ENCODE measurements around the gene PUM2.
"Not testable (repeated sequence)": the region's sequence is repeated elsewhere in the genome, so short reads cannot be mapped to it uniquely, and the experiment has no call there.

The PUM2 gene

DNA sequence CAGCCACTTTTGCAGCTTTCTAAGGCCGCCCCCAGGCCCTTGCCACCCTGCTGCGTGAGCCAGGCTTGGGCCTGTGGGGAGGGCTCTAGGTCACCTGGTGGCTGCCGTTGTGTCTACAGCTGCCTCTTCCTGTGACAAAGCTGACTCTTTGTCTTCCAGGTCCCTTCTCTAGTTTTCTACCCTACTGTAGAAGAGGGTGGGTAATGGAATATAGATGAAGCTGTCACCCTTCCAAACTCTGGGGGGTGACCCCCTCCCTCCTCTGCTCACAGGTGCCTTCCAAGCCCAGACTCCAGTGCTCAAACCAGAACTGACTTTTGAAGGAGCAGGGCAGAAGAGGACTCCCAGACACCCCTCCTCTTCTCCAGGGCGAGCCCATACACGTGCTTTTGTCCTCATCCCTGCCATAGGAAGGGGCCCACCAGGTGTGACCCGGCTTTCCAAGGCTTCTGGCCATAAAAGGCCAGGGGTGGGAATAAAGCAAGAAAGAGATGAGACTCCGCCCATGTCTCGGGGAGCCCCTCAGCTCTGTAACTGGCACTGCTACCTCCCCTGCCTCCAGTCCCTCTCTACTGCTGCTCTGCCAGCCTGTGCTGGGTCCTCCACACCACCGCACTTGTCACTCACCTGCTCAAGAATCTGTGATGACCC lies 107.8 kb downstream of the PUM2 start:
- H3K27ac ChIP-seq (ENCODE audit: low read depth, low read length) = no peak overlapping the region
- no peaks in the 10 kb centered on the region for H3K9me2 ChIP-seq (replicated peaks; ENCODE audit: insufficient read depth, low read length)
- no peak overlapping the region for H3K4me2 ChIP-seq (ENCODE audit: low read depth, low read length, poor library complexity, severe bottlenecking)
- no peaks in the 10 kb centered on the region for H3K27me3 ChIP-seq (ENCODE audit: low read length)
- no peak overlapping the region for H3K9ac ChIP-seq (ENCODE audit: low read length)
- TF ChIP-seq EZH2phosphoT487 (conservative IDR thresholded peaks at IDR 0.05; ENCODE audit: low read length) (no peak), CTCF (IDR thresholded peaks at IDR 0.05; ENCODE audit: insufficient read depth, low read length, poor library complexity, severe bottlenecking) (no peak)
- H3K9me3 ChIP-seq (ENCODE audit: insufficient read depth, low read length) = no peaks in the 10 kb centered on the region
- H4K20me1 ChIP-seq (ENCODE audit: low read depth, low read length) = no peaks in the 10 kb centered on the region
- H3K36me3 ChIP-seq (ENCODE audit: low read length) = peaks cover 5% of the 10 kb centered on the region; the same call in 1 of the 2 replicates
- H3K4me3 ChIP-seq (ENCODE audit: insufficient read depth, low read length, poor library complexity, severe bottlenecking) = no peak overlapping the region
- peaks cover 18% of the 10 kb centered on the region; the same call in 1 of the 2 replicates for H3F3A ChIP-seq (ENCODE audit: insufficient read depth)
- H3K79me2 ChIP-seq (ENCODE audit: insufficient read depth, low read length) = no peaks in the 10 kb centered on the region
- H2AFZ ChIP-seq (ENCODE audit: low read depth, low read length, severe bottlenecking) = no peak overlapping the region

DNA sequence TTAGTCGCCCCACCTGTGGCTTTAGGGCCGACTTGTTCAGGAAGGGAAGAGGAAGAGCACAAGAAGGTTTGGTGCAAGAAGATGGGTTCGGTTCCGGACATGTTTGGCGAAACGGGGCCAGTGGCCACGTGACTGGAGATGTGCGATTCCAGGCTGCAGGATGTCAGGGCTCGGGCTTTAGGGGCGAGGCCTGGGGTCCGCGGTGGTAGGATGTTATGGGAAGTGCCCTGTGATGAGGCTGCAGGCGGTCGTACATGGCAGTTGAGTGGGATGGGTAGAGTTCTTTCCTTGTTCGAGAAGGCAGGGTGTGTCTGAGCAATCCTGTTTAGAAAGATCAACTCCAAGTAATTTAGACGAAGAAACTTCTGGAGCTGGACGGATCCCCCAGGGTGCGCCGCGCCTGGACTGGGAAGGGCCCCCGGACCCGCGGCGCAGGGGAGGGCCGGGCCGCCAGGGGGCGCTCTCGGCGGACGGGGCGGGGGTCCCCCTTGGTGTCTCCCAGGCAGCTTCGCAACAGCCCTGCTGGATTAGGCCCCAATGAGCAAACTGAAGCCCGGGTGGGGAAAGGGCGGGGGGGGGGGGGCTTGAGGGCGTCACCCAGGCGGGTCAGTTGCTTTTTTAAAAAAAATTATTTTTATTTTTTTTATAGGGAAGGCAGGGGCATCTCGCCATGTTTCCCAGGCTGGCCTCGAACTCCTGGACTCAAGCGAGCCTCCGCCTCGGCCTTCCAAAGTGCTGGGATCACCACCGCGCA lies 108.5 kb downstream of the PUM2 start:
- H2AFZ ChIP-seq (ENCODE audit: low read depth, low read length, severe bottlenecking) = no peak overlapping the region

GRCh38 chr2:20240291-20240690 lies 110.4 kb downstream of the PUM2 start:
- H4K20me1 ChIP-seq (ENCODE audit: low read depth, low read length); H3K4me2 ChIP-seq (ENCODE audit: low read depth, low read length, poor library complexity, severe bottlenecking); H3K27me3 ChIP-seq (ENCODE audit: low read length); H3K27ac ChIP-seq (ENCODE audit: low read depth, low read length); H2AFZ ChIP-seq (ENCODE audit: low read depth, low read length, severe bottlenecking); H3F3A ChIP-seq (ENCODE audit: insufficient read depth); H3K79me2 ChIP-seq (ENCODE audit: insufficient read depth, low read length); H3K9me3 ChIP-seq (ENCODE audit: insufficient read depth, low read length); H3K4me3 ChIP-seq (ENCODE audit: insufficient read depth, low read length, poor library complexity, severe bottlenecking); H3K9ac ChIP-seq (ENCODE audit: low read length); H3K36me3 ChIP-seq (ENCODE audit: low read length); H3K9me2 ChIP-seq (replicated peaks; ENCODE audit: insufficient read depth, low read length): not testable (repeated sequence)

More for the DNA sequence above, 108.5 kb downstream of the PUM2 start:
- no peak overlapping the region for H3K4me3 ChIP-seq (ENCODE audit: insufficient read depth, low read length, poor library complexity, severe bottlenecking)
- no peaks in the 10 kb centered on the region for H4K20me1 ChIP-seq (ENCODE audit: low read depth, low read length)
- no peaks in the 10 kb centered on the region for H3K79me2 ChIP-seq (ENCODE audit: insufficient read depth, low read length)
- H3F3A ChIP-seq (ENCODE audit: insufficient read depth) = peaks cover 18% of the 10 kb centered on the region; the same call in 1 of the 2 replicates
- H3K9ac ChIP-seq (ENCODE audit: low read length) = no peak overlapping the region
- H3K9me2 ChIP-seq (replicated peaks; ENCODE audit: insufficient read depth, low read length) = no peaks in the 10 kb centered on the region
- H3K36me3 ChIP-seq (ENCODE audit: low read length) = no peaks in the 10 kb centered on the region
- H3K27me3 ChIP-seq (ENCODE audit: low read length) = no peaks in the 10 kb centered on the region
- TF ChIP-seq CTCF (IDR thresholded peaks at IDR 0.05; ENCODE audit: insufficient read depth, low read length, poor library complexity, severe bottlenecking) (peak; percentile 37), EZH2phosphoT487 (conservative IDR thresholded peaks at IDR 0.05; ENCODE audit: low read length) (no peak)
- no peak overlapping the region for H3K4me2 ChIP-seq (ENCODE audit: low read depth, low read length, poor library complexity, severe bottlenecking)
- H3K27ac ChIP-seq (ENCODE audit: low read depth, low read length) = no peak overlapping the region
- H3K9me3 ChIP-seq (ENCODE audit: insufficient read depth, low read length) = no peaks in the 10 kb centered on the region

DNA sequence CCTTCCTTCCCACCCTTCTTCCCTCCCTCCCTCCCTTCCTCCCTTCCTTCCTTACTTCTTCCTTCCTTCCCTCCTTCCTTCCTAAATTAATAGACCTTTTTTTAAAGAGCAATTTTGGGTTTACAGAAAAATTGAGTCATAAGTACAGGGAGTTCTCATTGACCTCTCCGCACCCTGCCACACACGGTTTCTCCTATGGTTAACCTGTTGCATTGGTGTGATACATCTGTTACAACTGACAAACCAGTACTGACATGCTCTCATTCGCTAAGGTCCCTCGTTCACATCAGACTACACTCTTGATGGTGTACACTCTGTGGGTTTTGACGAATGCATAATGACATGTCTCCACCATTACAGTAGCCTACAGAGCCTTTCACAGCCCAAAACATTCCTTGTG lies 114.1 kb downstream of the PUM2 start:
- Histone ChIP-seq H2AFZ (ENCODE audit: low read depth, low read length, severe bottlenecking) (no peak overlapping the region), H4K20me1 (ENCODE audit: low read depth, low read length) (no peaks in the 10 kb centered on the region), H3K9me3 (ENCODE audit: insufficient read depth, low read length) (no peaks in the 10 kb centered on the region), H3K9ac (ENCODE audit: low read length) (no peak overlapping the region), H3K4me2 (ENCODE audit: low read depth, low read length, poor library complexity, severe bottlenecking) (no peak overlapping the region), H3F3A (ENCODE audit: insufficient read depth) (no peaks in the 10 kb centered on the region), H3K27ac (ENCODE audit: low read depth, low read length) (no peak overlapping the region), H3K9me2 (replicated peaks; ENCODE audit: insufficient read depth, low read length) (no peaks in the 10 kb centered on the region), H3K36me3 (ENCODE audit: low read length) (no peaks in the 10 kb centered on the region), H3K4me3 (ENCODE audit: insufficient read depth, low read length, poor library complexity, severe bottlenecking) (no peak overlapping the region), H3K79me2 (ENCODE audit: insufficient read depth, low read length) (no peaks in the 10 kb centered on the region), H3K27me3 (ENCODE audit: low read length) (no peaks in the 10 kb centered on the region)
- TF ChIP-seq EZH2phosphoT487 (conservative IDR thresholded peaks at IDR 0.05; ENCODE audit: low read length) = no peak
- TF ChIP-seq CTCF (IDR thresholded peaks at IDR 0.05; ENCODE audit: insufficient read depth, low read length, poor library complexity, severe bottlenecking) = no peak
